ENCODE measurements around the gene SLC39A7.

SLC39A7 gene

GRCh38 chr6:33166363-33166762, 34.3 kb upstream of the SLC39A7 start:
- no peaks in the 10 kb centered on the region for H3K9me3 Mint-ChIP-seq
- no peak overlapping the region for H3K27ac Mint-ChIP-seq
- H3K27me3 Mint-ChIP-seq (ENCODE audit: low read depth) = no peaks in the 10 kb centered on the region
- no peak overlapping the region for H3K4me3 Mint-ChIP-seq
- H3K36me3 Mint-ChIP-seq (ENCODE audit: low read depth) = no peaks in the 10 kb centered on the region
- peaks cover 2% of the 10 kb centered on the region for H3K4me1 Mint-ChIP-seq (ENCODE audit: low read depth)

GRCh38 chr6:33166811-33167210, 33.9 kb upstream of the SLC39A7 start:
- Mint-ChIP-seq H3K9me3 (no peaks in the 10 kb centered on the region), H3K36me3 (ENCODE audit: low read depth) (no peaks in the 10 kb centered on the region), H3K4me3 (no peak overlapping the region), H3K27me3 (ENCODE audit: low read depth) (no peaks in the 10 kb centered on the region), H3K27ac (no peak overlapping the region), H3K4me1 (ENCODE audit: low read depth) (no peaks in the 10 kb centered on the region)

GRCh38 chr6:33167374-33168283, 33.0 kb upstream of the SLC39A7 start:
- Mint-ChIP-seq H3K9me3 (no peaks in the 10 kb centered on the region), H3K36me3 (ENCODE audit: low read depth) (no peaks in the 10 kb centered on the region), H3K27me3 (ENCODE audit: low read depth) (no peaks in the 10 kb centered on the region), H3K27ac (no peak overlapping the region), H3K4me3 (no peak overlapping the region), H3K4me1 (ENCODE audit: low read depth) (no peaks in the 10 kb centered on the region)

- H3K4me3 Mint-ChIP-seq = no peak overlapping the region
- H3K27ac Mint-ChIP-seq = no peak overlapping the region
Measured at GRCh38 chr6:33168284-33168601, 32.4 kb upstream of the SLC39A7 start.

GRCh38 chr6:33168639-33169038, 32.0 kb upstream of the SLC39A7 start:
- Mint-ChIP-seq H3K27ac (no peak overlapping the region), H3K4me3 (no peak overlapping the region), H3K4me1 (ENCODE audit: low read depth) (no peaks in the 10 kb centered on the region), H3K36me3 (ENCODE audit: low read depth) (no peaks in the 10 kb centered on the region), H3K9me3 (no peaks in the 10 kb centered on the region), H3K27me3 (ENCODE audit: low read depth) (no peaks in the 10 kb centered on the region)

More at GRCh38 chr6:33168284-33168601, 32.4 kb upstream of the SLC39A7 start:
- H3K9me3 Mint-ChIP-seq = no peaks in the 10 kb centered on the region
- H3K36me3 Mint-ChIP-seq (ENCODE audit: low read depth) = no peaks in the 10 kb centered on the region
- no peaks in the 10 kb centered on the region for H3K4me1 Mint-ChIP-seq (ENCODE audit: low read depth)
- no peaks in the 10 kb centered on the region for H3K27me3 Mint-ChIP-seq (ENCODE audit: low read depth)

GRCh38 chr6:33169291-33170175, 31.1 kb upstream of the SLC39A7 start:
- Mint-ChIP-seq H3K36me3 (ENCODE audit: low read depth) (no peaks in the 10 kb centered on the region), H3K27ac (no peak overlapping the region), H3K4me3 (no peak overlapping the region)

GRCh38 chr6:33170176-33171015, 30.3 kb upstream of the SLC39A7 start:
- Mint-ChIP-seq H3K27ac (no peak overlapping the region), H3K36me3 (ENCODE audit: low read depth) (no peaks in the 10 kb centered on the region), H3K9me3 (no peaks in the 10 kb centered on the region), H3K4me1 (ENCODE audit: low read depth) (no peaks in the 10 kb centered on the region), H3K27me3 (ENCODE audit: low read depth) (peaks cover 5% of the 10 kb centered on the region), H3K4me3 (no peak overlapping the region)

More at GRCh38 chr6:33169291-33170175, 31.1 kb upstream of the SLC39A7 start:
- H3K27me3 Mint-ChIP-seq (ENCODE audit: low read depth) = peaks cover 1% of the 10 kb centered on the region
- no peaks in the 10 kb centered on the region for H3K9me3 Mint-ChIP-seq
- H3K4me1 Mint-ChIP-seq (ENCODE audit: low read depth) = no peaks in the 10 kb centered on the region

- Mint-ChIP-seq H3K4me3 (no peak overlapping the region), H3K27ac (no peak overlapping the region), H3K27me3 (ENCODE audit: low read depth) (peaks cover 5% of the 10 kb centered on the region)
Measured at GRCh38 chr6:33171016-33171879, 29.4 kb upstream of the SLC39A7 start.

GRCh38 chr6:33171880-33172687, 28.6 kb upstream of the SLC39A7 start:
- H3K9me3 Mint-ChIP-seq = no peaks in the 10 kb centered on the region
- H3K27ac Mint-ChIP-seq = peak overlapping the region; percentile 31
- H3K27me3 Mint-ChIP-seq (ENCODE audit: low read depth) = peaks cover 5% of the 10 kb centered on the region

More at GRCh38 chr6:33171016-33171879, 29.4 kb upstream of the SLC39A7 start:
- no peaks in the 10 kb centered on the region for H3K36me3 Mint-ChIP-seq (ENCODE audit: low read depth)
- H3K9me3 Mint-ChIP-seq = no peaks in the 10 kb centered on the region
- no peaks in the 10 kb centered on the region for H3K4me1 Mint-ChIP-seq (ENCODE audit: low read depth)

GRCh38 chr6:33172688-33173534, 27.8 kb upstream of the SLC39A7 start:
- Mint-ChIP-seq H3K36me3 (ENCODE audit: low read depth) (no peaks in the 10 kb centered on the region), H3K9me3 (no peaks in the 10 kb centered on the region), H3K4me1 (ENCODE audit: low read depth) (no peaks in the 10 kb centered on the region), H3K4me3 (no peak overlapping the region), H3K27me3 (ENCODE audit: low read depth) (peaks cover 5% of the 10 kb centered on the region), H3K27ac (no peak overlapping the region)

More at GRCh38 chr6:33171880-33172687, 28.6 kb upstream of the SLC39A7 start:
- no peaks in the 10 kb centered on the region for H3K36me3 Mint-ChIP-seq (ENCODE audit: low read depth)
- no peaks in the 10 kb centered on the region for H3K4me1 Mint-ChIP-seq (ENCODE audit: low read depth)
- H3K4me3 Mint-ChIP-seq = no peak overlapping the region

- no peak overlapping the region for H3K4me3 Mint-ChIP-seq
- peaks cover 5% of the 10 kb centered on the region for H3K27me3 Mint-ChIP-seq (ENCODE audit: low read depth)
- no peaks in the 10 kb centered on the region for H3K9me3 Mint-ChIP-seq
- no peaks in the 10 kb centered on the region for H3K36me3 Mint-ChIP-seq (ENCODE audit: low read depth)
- no peak overlapping the region for H3K27ac Mint-ChIP-seq
- no peaks in the 10 kb centered on the region for H3K4me1 Mint-ChIP-seq (ENCODE audit: low read depth)
Measured at GRCh38 chr6:33173535-33174180, 27.0 kb upstream of the SLC39A7 start.

- Mint-ChIP-seq H3K4me3 (no peak overlapping the region), H3K9me3 (no peaks in the 10 kb centered on the region), H3K27me3 (ENCODE audit: low read depth) (peaks cover 5% of the 10 kb centered on the region), H3K36me3 (ENCODE audit: low read depth) (no peaks in the 10 kb centered on the region), H3K4me1 (ENCODE audit: low read depth) (no peaks in the 10 kb centered on the region), H3K27ac (no peak overlapping the region)
Measured at GRCh38 chr6:33174784-33175183, 25.9 kb upstream of the SLC39A7 start.

Data from T-helper 1 cell treated with Interleukin-12 subunit alpha and Interleukin-12 subunit beta and Interleukin-4 antibody, amounts not matched to agents 30 μg/mL and 1 μg/mL, for 36 hours (primary cell).